ENCODE measurements around the gene MPI. TPM values are rescaled to one million over a fixed set of nuclear protein-coding genes. Genes with fewer than 3 reads are reported as not detected.

Gene MPI
- total and polyA plus RNA-seq, 2 donors (not counting 3 experiments of a cell fraction or from before 2014, with no cell fraction given): 36.3 to 69.3 TPM

DNA sequence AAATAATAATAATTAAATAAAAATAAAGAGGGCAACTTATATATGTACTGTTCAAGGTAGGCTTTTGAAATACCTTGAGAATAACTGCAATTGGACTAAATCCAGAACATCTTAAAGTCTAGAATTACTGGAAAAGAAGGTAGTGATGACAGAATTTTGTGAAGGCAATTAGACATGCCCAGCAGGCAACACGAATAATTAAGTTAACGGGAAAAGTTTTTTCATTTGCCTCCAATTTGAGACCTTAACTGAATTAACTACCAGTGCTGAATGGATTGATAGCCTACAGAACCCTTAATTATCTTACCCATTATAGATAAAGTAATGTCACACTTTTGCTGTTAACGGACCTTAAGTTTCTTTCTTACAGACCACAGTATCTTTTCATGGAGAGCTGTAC, 34.7 kb downstream of the MPI start:
- H3K4me2 ChIP-seq (ENCODE audit: insufficient read depth, low read length): no peak overlapping the region
- H3K27me3 ChIP-seq (ENCODE audit: control insufficient read depth in 2 of 2, insufficient read depth in 2 of 2, low read length in 2 of 2): no peaks in the 10 kb centered on the region
- H2AFZ ChIP-seq (ENCODE audit: low read depth, low read length): no peak overlapping the region
- intact Hi-C loops (cut with micrococcal nuclease) (no loop called here), dilution Hi-C loops (cut with MboI; ENCODE audit: extremely low pct_ligation_motif_present, low sequenced_read_pairs) (no loop called here)
- H3K9me1 ChIP-seq (replicated peaks; ENCODE audit: control insufficient read depth, extremely low read depth, insufficient read depth, low read length): no peaks in the 10 kb centered on the region
- POLR2A ChIA-PET: no interaction called here
- peaks cover 18% of the 10 kb centered on the region for H3K79me2 ChIP-seq (ENCODE audit: control insufficient read depth, insufficient read depth, low read length)
- peaks cover 4 to 13% of the 10 kb centered on the region in 2 experiments for H3K36me3 ChIP-seq (ENCODE audit: control insufficient read depth in 2 of 2, extremely low read depth in 1 of 2, insufficient read depth in 2 of 2, low read length in 2 of 2)
- no peak overlapping the region for H3K4me3 ChIP-seq (replicated peaks in 1 of 3; ENCODE audit: insufficient read depth in 1 of 3, low read depth in 1 of 3, low read length in 3 of 3)
- TF ChIP-seq POLR2A (IDR thresholded peaks at IDR 0.05; ENCODE audit: low read depth, low read length): no peak
- no peak for TF ChIP-seq POLR2AphosphoS5 (IDR thresholded peaks at IDR 0.05; ENCODE audit: insufficient read depth, low read depth, low read length)
- TF ChIP-seq GATA2 (IDR thresholded peaks at IDR 0.05; ENCODE audit: insufficient read depth, insufficient read length, low read depth, low read length): no peak
- TF ChIP-seq MYC (IDR thresholded peaks at IDR 0.05; ENCODE audit: low read depth, low read length): no peak
- TF ChIP-seq FOS (IDR thresholded peaks at IDR 0.05; ENCODE audit: borderline replicate concordance, insufficient read depth, low read length): no peak
- TF ChIP-seq, protein P1, sequence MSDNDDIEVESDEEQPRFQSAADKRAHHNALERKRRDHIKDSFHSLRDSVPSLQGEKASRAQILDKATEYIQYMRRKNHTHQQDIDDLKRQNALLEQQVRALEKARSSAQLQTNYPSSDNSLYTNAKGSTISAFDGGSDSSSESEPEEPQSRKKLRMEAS (IDR thresholded peaks at IDR 0.05; ENCODE audit: insufficient read depth, insufficient read length): no peak
- TF ChIP-seq EZH2 (IDR thresholded peaks at IDR 0.05; ENCODE audit: borderline replicate concordance, low read depth, low read length, severe bottlenecking): no peak
- TF ChIP-seq, protein P2, sequence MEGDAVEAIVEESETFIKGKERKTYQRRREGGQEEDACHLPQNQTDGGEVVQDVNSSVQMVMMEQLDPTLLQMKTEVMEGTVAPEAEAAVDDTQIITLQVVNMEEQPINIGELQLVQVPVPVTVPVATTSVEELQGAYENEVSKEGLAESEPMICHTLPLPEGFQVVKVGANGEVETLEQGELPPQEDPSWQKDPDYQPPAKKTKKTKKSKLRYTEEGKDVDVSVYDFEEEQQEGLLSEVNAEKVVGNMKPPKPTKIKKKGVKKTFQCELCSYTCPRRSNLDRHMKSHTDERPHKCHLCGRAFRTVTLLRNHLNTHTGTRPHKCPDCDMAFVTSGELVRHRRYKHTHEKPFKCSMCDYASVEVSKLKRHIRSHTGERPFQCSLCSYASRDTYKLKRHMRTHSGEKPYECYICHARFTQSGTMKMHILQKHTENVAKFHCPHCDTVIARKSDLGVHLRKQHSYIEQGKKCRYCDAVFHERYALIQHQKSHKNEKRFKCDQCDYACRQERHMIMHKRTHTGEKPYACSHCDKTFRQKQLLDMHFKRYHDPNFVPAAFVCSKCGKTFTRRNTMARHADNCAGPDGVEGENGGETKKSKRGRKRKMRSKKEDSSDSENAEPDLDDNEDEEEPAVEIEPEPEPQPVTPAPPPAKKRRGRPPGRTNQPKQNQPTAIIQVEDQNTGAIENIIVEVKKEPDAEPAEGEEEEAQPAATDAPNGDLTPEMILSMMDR (IDR thresholded peaks at IDR 0.05; ENCODE audit: extremely low read depth in 1 of 2, insufficient read depth in 1 of 2, low read depth in 1 of 2, low read length in 2 of 2): no peak
- TF ChIP-seq JUN (IDR thresholded peaks at IDR 0.05; ENCODE audit: borderline replicate concordance, insufficient read depth, insufficient read length, low read depth): no peak
- FAIRE-seq: no peak
- H3K27ac ChIP-seq (ENCODE audit: insufficient read depth, low read depth, low read length): no peak overlapping the region
- CTCF ChIA-PET: interaction anchor here (2.1 kb wide), 1 partner anchor 23 kb away, joined by 8 read pairs; no protein-coding TSS in a partner anchor
- DNase-seq (ENCODE audit: low read depth, low spot score): no peak
- H3K9ac ChIP-seq (replicated peaks; ENCODE audit: extremely low read depth, insufficient read depth, low read length): no peak overlapping the region
- H4K20me1 ChIP-seq (replicated peaks; ENCODE audit: control insufficient read depth, extremely low read depth, insufficient read depth, low read length): no peaks in the 10 kb centered on the region
- BruUV-seq (replicated peaks): no TSS peak
- peaks cover 3% of the 10 kb centered on the region for H3K4me1 ChIP-seq (ENCODE audit: control insufficient read depth, extremely low read depth, insufficient read depth, low read length)
- H3K9me3 ChIP-seq (replicated peaks; ENCODE audit: control insufficient read depth, insufficient read depth, low read length): no peaks in the 10 kb centered on the region
